Fibroblast of skin of left biceps (primary cell): Measurements from ENCODE around the gene KCNMB2.
"Not testable (repeated sequence)": the region's sequence is repeated elsewhere in the genome, so short reads cannot be mapped to it uniquely, and the experiment has no call there.

Experiments
- DNase-seq, 2 experiments: peaks; one replicate each; pipeline ENCODE4 v3.0.0-alpha.2; 2013; ENCODE audit warnings: low read depth in 2 of 2

The KCNMB2 gene

GRCh38 chr3:178699810-178700209 is 163.6 kb downstream of the KCNMB2 start:
- no peak for DNase-seq

DNA sequence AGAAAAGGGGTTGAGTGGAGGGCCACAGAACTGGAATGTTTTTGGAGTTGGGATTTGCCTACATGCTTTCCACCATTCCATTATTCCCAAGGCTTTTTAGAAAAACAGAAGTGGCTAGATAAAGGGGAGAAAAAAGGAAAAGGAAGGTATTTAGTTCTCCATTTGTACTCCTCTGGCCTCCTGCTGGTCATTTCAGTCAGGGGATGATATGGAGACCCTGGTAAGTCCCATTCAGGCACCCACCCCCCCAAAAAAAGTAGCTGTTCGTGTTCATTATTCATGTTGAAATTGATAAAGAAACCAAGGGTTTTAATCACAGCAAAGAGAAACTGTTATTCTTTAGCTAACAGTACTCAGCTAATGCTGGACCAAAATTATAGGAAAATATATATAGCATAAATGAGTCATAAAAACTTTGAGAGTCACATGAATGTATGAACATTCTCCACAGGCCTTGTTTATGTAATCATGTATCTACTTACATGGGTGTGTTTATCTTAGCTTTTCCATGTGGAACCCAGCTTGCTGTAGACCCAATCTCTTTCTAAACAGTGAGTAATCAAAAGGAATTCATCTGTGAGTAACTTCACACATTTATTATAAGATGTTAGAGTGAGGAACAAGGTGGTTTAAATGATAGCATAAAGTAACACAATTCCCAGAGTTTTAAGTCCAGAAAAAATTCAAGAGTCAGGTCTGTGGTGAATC is 167.2 kb downstream of the KCNMB2 start:
- peak; percentile 71 to 73 for DNase-seq

DNA sequence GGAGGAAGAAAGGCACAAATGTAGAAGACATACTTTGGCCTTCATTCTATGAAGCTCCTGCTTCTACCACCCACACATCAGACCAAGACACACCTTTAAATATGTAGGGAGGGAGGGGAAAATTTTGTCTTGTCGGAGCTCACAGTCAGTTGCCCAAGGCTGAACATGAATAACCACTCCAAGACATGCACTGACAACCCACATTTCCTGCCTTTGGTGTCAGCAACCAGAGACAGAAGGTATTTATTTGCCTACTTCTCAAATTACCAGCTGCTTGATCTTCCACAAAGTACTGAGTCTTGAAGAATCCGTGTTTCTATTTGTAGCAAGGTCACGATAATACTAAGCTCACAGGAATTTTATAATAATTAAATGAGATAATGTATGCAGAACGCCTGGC is 169.7 kb downstream of the KCNMB2 start:
- DNase-seq = peak; percentile 31 to 33

- no peak for DNase-seq
Measured at GRCh38 chr3:178706411-178706810, 170.2 kb downstream of the KCNMB2 start.

DNA sequence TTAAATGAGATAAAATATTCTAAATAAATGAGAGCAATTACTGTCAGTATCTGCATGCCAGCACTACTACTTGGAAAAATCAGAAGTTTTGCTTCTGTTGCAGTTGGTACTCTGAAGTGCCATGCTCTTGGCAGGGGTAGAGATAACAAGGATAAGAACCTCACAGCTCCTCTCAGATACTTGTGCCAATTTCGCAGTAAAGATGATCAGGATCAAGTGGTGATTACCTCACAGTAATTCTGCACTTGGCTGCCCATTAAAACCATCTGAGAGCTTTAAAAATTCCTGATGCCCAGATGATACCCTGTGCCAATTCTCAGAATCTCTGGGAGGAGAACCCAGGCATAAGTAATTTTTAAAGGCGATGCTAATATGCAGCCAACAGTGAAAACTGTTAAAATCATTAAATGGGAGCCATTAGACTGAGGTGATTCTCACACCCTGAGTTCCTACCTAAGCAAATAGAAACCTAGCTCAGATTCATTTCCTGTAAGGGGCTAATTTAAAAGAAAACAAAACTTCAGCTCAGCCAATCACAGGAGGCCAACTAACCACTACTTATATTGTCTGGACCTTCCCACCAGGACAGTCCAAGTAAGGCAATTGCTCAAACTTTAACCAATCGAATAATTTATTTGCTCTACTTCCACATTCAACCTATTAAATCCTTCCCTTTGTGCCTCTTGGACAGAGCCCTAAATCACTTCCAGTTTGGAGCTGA is 171.2 kb downstream of the KCNMB2 start:
- no peak for DNase-seq

- no peak for DNase-seq
Measured at GRCh38 chr3:178709051-178709450, 172.8 kb downstream of the KCNMB2 start.

DNA sequence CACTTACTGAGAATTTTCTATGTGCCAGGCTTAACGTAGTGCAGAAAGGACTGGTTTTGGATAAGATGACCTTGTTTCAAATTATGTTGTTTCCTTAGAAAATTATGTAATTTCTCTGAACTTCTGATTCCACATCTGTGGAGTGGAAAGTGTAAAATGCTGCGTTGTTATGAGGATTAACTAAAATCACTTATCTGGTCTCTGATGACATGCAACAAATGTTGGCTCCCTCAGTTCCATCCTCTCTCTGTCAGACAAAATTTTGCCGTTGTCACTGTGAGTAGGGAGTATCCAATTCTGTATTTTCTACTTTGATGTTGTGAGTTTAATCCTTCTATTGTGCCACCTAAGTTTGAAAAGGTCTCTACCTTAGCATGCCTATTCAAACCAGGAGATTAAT is 175.5 kb downstream of the KCNMB2 start:
- no peak for DNase-seq

- no peak for DNase-seq
Measured at GRCh38 chr3:178712247-178712646, 176.0 kb downstream of the KCNMB2 start.

DNA sequence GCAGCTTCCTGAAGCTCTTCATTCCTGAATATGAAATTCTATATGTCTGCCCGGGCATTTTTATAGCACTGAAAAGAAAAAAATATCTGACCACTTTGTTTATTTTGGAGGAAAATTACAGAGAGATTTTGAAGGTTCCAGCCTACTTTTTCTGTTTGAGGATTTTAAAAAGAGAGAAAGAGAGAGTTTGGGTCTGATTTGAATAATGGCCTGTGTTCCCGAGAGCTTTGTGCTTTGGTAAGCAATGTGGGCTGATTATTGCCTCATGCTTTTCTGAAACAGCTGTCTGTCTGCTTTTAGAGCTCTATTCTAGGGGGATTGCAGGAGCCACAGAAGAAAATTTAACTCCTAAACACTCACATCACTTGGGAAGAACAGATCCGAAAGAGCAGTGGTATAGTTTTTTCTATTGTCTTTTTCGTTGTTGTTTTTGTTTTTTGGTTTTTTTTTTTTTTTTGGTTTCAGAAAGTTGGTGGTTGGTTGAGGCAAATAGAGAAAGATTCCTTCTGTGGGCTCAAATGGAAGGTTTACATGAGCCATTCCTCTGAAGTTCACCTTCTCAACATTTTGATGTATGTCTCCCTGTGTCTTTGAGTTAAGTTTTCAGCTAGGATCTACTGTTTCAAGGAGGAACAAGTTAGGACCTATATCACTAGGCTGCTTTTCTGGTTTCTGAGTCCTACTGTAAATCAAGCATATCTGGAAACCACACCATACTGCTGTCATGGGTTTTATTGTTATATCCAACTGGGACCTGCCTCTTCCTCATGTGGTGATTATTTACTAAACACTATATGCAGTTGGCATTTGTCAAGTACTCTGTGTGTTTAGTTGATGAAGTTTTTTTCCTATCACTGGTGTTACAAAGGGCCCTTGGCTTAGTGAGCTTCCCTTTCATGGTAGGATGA is 178.9 kb downstream of the KCNMB2 start:
- no peak for DNase-seq

DNA sequence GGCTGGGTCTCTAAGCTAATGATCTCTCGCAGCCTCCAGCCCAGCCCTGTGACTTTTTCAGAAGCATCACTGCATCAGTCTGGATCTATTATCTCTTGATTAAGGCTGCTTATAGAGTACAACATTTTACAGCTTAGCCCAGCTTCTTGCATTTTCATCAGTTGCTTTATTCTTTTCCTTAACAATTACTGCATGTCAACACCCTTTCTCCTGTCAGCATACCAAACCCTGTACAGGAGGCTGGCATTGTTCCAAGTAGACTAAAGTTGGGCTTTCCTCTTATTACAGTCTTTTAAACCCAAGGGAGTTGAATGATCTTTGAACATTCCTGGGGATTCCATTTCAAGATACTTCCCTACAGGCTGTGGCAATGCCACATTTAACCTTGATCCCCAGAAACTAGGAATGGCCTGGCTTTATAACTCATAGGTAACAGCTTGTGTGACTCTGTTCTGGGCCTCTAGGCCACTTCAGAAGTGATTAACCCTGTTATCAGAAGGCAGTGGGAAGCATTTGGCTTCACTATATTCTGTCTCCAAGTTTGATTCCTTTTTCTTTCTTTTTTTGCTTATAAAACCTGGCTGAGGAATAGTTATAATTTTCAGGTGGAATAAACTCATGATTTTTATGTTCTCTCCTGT is 182.9 kb downstream of the KCNMB2 start:
- DNase-seq = peak; percentile 19 to 24

DNA sequence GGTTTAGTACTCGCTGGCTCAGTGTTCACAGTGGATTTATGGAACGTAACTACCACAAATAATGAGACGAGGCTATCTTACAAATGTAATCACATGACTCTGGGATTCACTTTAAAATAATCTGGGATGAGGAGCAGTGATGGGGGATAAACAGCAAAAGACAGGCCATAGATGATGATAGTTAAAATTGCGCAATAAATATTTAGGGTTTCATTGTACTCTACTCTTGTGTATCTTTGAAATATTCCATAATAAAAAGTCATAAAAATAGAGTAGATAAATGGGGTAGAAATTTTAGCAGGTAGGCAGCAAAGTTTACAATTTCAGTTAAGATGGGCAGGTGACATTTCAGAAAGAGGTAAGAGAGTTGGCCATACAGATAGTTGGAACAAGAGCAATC is 196.6 kb downstream of the KCNMB2 start:
- no peak for DNase-seq

DNA sequence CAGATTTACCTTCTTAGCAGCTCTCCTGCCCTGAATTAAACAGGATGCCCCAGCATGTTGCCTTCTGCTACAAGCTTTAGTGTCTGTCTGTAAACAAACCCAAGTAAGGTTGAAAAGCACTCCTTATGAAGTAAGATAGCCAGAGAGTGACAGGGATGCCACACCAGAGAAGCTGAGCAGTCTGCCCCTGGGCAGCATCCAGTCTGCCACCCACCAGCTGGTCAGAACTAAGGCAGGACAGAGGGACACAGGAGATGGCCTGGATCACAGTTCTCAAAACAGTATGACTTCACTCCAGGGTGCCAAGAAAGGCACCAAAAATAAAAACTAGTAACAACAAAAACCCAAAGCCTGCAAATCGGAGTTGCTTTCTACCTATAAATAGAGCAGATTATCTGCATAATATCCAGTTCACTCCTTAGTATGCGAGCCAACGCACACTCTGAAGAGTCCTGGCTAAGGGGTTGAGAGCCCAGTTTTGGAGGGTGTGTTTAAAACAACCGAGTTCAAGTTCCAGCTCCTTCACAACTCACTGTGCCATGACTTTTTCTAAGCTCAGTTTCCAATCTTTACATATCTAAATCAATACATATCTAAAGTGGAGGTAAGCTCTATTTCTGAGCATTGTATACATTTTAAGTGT is 198.9 kb downstream of the KCNMB2 start:
- DNase-seq = no peak

- DNase-seq = no peak
Measured at GRCh38 chr3:178736300-178736699, 200.1 kb downstream of the KCNMB2 start.

- DNase-seq = no peak
Measured at GRCh38 chr3:178739720-178740119, 203.5 kb downstream of the KCNMB2 start.

- DNase-seq = no peak
Measured at GRCh38 chr3:178741020-178741419, 204.8 kb downstream of the KCNMB2 start.

DNA sequence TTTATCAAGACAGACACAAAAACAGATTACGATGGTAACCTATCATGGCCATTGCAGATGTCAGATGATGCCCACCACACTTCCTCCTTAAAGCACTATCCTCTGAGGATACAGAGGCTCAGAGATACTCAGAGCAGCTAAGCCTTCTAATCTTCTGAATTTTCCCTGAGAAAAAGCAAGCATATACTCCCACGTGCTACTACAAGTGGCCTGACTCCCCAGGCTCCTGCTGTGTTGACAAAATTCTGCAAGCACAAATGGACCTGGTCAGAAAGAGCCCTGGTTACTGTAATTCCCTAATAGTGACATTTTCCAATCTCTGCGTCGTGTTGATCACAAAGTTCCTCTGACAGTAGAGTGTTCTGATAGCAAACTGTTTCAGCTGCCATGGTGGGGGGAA is 207.1 kb downstream of the KCNMB2 start:
- no peak for DNase-seq

DNA sequence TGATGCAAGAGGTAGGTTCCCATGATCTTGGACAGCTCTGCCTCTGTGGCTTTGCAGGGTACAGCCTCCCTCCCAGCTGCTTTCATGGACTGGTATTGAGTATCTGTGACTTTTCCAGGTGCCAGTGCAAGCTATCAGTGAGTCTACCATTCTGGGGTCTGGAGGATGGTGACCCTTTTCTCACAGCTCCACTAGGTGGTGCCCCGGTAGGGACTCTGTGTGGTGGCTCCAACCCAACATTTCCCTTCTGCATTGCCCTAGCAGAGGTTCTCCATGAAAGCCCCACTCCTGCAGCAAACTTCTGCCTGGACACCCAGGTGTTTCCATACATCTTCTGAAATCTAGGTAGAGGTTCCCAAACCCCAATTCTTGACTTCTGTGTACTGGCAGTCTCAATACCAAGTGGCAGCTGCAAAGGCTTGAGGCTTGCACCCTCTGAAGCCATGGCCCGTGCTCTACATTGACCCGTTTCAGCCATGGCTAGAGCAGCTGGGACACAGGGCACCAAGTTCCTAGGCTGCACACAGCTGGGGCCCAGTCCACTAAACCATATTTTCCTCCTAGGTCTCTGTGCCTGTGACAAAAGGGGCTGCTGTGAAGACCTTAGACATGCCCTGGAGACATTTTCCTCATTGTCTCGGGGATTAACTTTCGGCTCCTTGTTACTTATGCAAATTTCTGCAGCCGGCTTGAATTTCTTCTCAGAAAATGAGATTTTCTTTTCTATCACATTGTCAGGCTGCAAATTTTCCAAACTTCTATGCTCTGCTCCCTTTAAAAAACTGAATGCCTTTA is 209.8 kb downstream of the KCNMB2 start:
- DNase-seq = not testable (repeated sequence)

DNA sequence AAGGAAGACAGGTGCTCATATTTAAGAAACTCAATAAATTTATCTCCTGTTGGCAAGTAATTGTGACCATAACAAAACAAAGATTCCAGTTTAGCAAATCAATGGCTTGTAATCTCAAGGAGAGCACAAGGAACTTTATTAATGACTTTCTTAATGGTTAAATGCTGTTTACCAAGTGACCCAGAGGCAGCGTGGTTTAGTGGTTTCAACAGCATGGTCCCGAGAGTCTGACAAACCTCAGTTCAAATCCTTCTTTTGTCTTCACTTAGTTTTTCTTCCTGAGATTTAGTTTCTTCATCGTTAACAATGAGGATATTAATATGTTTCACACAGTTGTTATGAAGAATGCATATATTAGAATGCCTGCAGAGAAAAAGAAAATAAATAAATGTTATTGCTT is 212.6 kb downstream of the KCNMB2 start:
- no peak for DNase-seq

GRCh38 chr3:178749471-178749870 is 213.2 kb downstream of the KCNMB2 start:
- DNase-seq = no peak

DNA sequence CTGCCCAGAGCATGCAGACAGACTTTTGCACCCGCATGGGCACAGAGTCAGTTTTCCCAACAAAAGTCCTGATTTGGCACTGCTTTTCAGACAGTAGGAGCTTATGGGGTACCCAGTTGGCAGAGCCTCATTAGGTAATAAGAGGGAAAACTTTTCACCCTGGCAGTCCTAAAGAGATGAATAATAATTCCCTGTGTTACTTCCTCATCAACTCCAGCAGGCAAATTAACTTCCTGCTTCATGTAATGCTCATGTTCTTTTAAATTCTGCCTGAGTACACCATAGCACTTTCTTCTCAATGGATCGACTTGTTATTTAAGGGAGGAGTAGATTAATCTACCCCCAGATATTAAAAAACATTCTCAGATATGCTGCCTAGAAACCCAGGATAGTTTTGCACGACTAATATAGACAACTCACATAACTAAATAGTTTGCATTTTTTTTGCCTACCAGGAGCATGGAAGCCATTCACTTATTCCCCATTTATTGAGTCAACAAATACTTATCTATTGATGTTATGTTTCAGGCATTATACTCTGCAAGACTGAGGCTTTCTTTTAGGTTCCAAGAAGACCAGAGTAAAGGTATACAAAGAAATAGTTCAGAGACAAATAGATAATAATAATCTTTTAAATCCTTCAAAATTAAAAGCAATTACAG is 214.5 kb downstream of the KCNMB2 start:
- no peak for DNase-seq
